AG09319 (cell line): Measurements from ENCODE around the gene STAMBPL1.

Experiments
- DNase-seq: peaks from one replicate; pipeline ENCODE4 v3.0.0-alpha.2; 2010; ENCODE audit warnings: low read depth; ENCODE audit errors: extremely low read depth
- TF ChIP-seq, protein P1 (sequence below): IDR thresholded peaks from 2 replicates; pipeline ENCODE4 v1.5.1; 2011; ENCODE audit warnings: low read depth, mild to moderate bottlenecking, inconsistent platforms, low read length, moderate library complexity

The STAMBPL1 gene

GRCh38 chr10:88913788-88914187 lies 33.7 kb downstream of the STAMBPL1 start:
- no peak for DNase-seq

GRCh38 chr10:88915781-88916180 lies 35.7 kb downstream of the STAMBPL1 start:
- no peak for DNase-seq
- TF ChIP-seq, protein P1, sequence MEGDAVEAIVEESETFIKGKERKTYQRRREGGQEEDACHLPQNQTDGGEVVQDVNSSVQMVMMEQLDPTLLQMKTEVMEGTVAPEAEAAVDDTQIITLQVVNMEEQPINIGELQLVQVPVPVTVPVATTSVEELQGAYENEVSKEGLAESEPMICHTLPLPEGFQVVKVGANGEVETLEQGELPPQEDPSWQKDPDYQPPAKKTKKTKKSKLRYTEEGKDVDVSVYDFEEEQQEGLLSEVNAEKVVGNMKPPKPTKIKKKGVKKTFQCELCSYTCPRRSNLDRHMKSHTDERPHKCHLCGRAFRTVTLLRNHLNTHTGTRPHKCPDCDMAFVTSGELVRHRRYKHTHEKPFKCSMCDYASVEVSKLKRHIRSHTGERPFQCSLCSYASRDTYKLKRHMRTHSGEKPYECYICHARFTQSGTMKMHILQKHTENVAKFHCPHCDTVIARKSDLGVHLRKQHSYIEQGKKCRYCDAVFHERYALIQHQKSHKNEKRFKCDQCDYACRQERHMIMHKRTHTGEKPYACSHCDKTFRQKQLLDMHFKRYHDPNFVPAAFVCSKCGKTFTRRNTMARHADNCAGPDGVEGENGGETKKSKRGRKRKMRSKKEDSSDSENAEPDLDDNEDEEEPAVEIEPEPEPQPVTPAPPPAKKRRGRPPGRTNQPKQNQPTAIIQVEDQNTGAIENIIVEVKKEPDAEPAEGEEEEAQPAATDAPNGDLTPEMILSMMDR = no peak

More at GRCh38 chr10:88913788-88914187, 33.7 kb downstream of the STAMBPL1 start:
- TF ChIP-seq, protein P1 = no peak

- TF ChIP-seq, protein P1 = no peak
- no peak for DNase-seq
Measured at GRCh38 chr10:88916231-88916630, 36.2 kb downstream of the STAMBPL1 start.

DNA sequence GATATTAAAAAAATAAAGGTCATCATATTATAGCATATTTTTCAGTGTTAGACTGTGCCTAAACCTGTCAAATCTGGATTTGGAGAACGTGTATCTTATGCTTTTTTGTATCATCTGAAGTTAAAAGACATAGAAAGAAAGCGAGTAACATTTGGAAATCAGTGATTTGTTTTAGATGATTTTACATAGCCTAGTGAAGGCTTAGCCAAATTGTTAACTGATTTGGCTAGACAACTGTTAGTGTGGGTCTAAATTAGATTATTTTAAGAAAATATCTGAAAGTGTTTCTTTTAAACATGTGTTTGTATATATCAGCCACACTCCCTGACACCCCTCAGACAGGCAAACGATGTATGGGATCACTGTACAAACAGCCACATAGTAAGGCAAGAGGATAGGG lies 36.9 kb downstream of the STAMBPL1 start:
- TF ChIP-seq, protein P1 = no peak
- no peak for DNase-seq

DNA sequence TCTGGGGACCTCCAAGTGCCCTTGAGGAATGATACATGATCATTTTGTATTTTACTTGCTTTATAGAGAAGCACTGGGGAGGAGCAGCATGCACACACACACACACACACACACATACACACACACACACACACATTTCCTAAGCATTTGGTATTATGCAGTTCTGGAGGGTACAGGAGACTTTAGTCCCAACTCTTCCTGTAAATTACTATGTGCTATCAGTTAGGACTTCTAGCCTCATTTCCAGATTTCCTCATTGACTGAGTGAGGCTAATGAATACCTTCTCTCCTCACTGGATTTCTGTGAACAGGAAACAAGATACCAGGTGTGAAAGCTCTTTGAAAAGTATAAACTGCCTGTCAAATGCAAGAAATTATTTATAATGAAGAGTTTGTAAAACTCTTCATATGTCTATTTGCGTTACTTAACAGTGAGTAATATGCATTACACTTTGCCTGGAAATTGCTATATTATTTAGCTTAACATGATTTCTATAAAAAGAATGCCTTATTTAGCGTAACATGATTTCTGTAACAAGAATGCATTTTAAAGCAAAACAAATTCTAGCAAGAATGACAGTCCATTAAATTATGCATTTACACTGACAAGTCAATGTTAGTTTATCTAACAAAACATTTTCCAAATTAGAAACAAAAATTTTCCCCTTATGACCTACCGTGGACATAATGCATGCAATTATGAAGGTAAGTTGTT lies 38.3 kb downstream of the STAMBPL1 start:
- TF ChIP-seq, protein P1 = no peak
- no peak for DNase-seq

DNA sequence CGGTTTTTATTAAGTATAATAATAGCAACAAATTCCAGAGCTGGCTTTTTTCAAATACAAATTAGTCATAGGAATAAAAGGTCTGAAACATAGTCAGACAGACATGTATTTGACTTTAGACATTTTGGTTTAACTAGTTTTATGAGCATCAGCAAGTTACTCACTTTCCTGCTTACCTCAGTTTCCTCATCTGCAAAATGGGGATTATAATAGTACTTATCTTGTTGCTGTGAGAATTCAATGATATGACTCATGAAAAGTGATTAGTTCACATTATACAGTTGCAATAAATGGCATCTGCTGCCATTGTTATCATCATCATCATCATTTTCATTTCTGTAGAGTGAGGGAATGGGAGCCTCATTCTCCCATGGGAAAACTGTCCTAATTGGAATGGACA lies 39.0 kb downstream of the STAMBPL1 start:
- no peak for DNase-seq
- TF ChIP-seq, protein P1 = no peak

DNA sequence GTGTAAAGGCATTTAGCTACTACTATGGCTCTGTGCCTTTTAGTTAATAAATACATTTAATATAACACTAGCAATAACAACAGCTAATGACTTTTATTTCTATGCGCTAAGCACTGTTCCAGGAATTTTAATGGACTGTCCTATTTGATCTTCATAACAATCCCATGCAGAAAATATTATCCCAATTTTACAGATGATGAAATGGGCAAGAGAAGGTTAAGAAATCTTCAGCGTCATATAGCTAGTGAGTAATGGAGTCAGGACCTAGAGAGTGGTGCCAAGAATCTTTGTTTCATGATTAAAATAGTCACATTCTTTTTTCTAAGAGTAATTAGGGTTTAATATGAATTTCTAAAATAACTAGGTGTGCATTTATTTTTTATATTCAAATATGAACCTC lies 40.2 kb downstream of the STAMBPL1 start:
- TF ChIP-seq, protein P1 = no peak
- DNase-seq = no peak
